ENCODE measurements around the gene KCNA10. TPM values are rescaled to one million over a fixed set of nuclear protein-coding genes. Genes with fewer than 3 reads are reported as not detected.

The KCNA10 gene
- not detected for polyA plus RNA-seq (2013, experiment 1 of 2)
- polyA plus RNA-seq (2013, experiment 2 of 2), result not detected

DNA sequence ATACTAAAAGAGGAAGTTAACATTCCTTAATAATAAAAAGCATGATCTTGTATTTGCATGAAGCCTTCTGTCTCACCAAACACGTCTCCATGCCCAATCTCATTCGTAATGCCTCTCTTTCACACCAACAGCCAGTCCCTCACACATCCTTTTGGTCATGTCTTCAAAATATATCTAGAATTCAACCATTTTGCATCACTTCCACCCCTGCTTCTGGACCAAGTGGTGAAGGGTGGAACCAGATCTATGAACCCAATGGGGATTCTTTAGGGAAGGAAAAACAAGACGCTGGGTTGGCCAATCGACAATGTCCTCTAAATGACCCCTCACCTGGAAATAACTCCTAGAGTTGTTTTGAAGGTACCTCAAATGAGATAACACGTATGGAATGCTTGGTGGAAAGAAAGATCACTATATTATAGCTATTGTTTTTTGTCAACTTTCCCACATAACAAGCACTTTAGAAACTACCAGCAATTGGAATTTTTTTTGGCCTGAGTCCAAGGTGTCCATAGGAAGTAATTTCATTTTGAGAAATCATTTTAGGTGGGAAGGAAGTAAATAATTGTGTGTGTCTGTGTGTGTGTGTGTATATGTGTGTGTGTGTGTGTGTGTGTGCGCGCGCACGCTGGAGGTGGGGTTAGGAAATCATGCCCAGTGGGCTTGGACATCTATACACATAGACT lies at the start of gene KCNA10:
TSS of gene KCNA10 (minus strand) at position 51 of the 686 bp plus-strand sequence. CDS start 388 bp downstream, outside the sequence.
- Histone ChIP-seq H3K18ac (ENCODE audit: low read depth in 1 of 2, low read length in 2 of 2) (no peak within 1 kb of the TSS), H2AFZ (ENCODE audit: low read depth, low read length) (no peak within 1 kb of the TSS), H2AK5ac (ENCODE audit: low read length, severe bottlenecking) (no peak within 1 kb of the TSS), H3K27ac (ENCODE audit: low read length, poor library complexity, severe bottlenecking) (no peak within 1 kb of the TSS), H3K27me3 (ENCODE audit: control insufficient read depth in 1 of 2, insufficient read depth in 1 of 2, low read length in 2 of 2) (peaks cover 26 to 66% of the 10 kb centered on the region in 2 experiments), H3K79me1 (replicated peaks; ENCODE audit: low read length, poor library complexity, severe bottlenecking) (no peaks in the 10 kb centered on the region), H3K14ac (ENCODE audit: low read length in 2 of 2) (no peak within 1 kb of the TSS), H3K9ac (ENCODE audit: low read length) (no peak within 1 kb of the TSS), H3K9me3 (ENCODE audit: control insufficient read depth, low read length) (no peaks in the 10 kb centered on the region), H3K4me1 (ENCODE audit: control insufficient read depth, insufficient read depth, low read depth, low read length) (no peaks in the 10 kb centered on the region), H3K4ac (ENCODE audit: low read depth in 1 of 2, low read length in 2 of 2) (no peak within 1 kb of the TSS), H2BK15ac (ENCODE audit: low read depth, poor library complexity, severe bottlenecking) (no peak within 1 kb of the TSS), H4K8ac (ENCODE audit: low read length) (no peak within 1 kb of the TSS), H3K4me2 (ENCODE audit: low read length, poor library complexity, severe bottlenecking) (no peak within 1 kb of the TSS), H3K4me3 (ENCODE audit: insufficient read depth in 1 of 2, low read depth in 1 of 2, low read length in 2 of 2) (no peak within 1 kb of the TSS), H2BK12ac (ENCODE audit: low read length in 2 of 2) (no peak within 1 kb of the TSS), H4K91ac (ENCODE audit: low read length) (no peak within 1 kb of the TSS), H2BK120ac (ENCODE audit: low read depth, low read length) (no peak within 1 kb of the TSS), H3K36me3 (ENCODE audit: control insufficient read depth in 1 of 2, insufficient read depth in 2 of 2, low read depth in 1 of 2, low read length in 2 of 2) (no peaks in the 10 kb centered on the region), H3K23ac (ENCODE audit: low read length in 2 of 2) (no peak within 1 kb of the TSS), H2BK5ac (ENCODE audit: low read depth, low read length, poor library complexity, severe bottlenecking) (no peak within 1 kb of the TSS)
- WGBS, result 54% methylated on average over 3 of the region's 9 CpGs
- no peak for DNase-seq

DNA sequence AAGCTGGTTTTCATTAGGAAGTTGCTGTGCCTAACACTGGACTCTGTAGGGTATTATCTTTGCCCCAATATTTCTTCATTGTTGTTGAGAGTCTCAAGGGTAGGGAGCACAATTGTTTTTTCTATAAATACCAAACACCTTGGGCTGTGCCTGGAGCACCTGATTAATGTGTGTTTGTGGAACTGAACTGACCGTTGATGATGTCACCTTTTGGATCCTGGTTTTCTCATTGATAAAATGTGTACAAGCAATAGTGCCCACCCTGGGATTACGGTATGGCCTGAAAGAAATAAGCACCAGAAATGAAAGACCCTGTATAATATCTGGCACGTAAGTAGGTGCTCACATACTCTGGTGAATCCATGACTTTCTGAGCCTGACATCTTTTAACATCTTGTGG lies 47.9 kb upstream of the KCNA10 start:
- Histone ChIP-seq H2AK5ac (ENCODE audit: low read length, severe bottlenecking) (no peak overlapping the region), H2BK15ac (ENCODE audit: low read depth, poor library complexity, severe bottlenecking) (no peak overlapping the region), H2BK5ac (ENCODE audit: low read depth, low read length, poor library complexity, severe bottlenecking) (no peak overlapping the region), H3K18ac (ENCODE audit: low read depth in 1 of 2, low read length in 2 of 2) (no peak overlapping the region), H2BK120ac (ENCODE audit: low read depth, low read length) (no peak overlapping the region), H3K36me3 (ENCODE audit: control insufficient read depth in 1 of 2, insufficient read depth in 2 of 2, low read depth in 1 of 2, low read length in 2 of 2) (no peaks in the 10 kb centered on the region), H3K4me2 (ENCODE audit: low read length, poor library complexity, severe bottlenecking) (no peak overlapping the region), H3K23ac (ENCODE audit: low read length in 2 of 2) (no peak overlapping the region), H3K9ac (ENCODE audit: low read length) (no peak overlapping the region), H3K79me1 (replicated peaks; ENCODE audit: low read length, poor library complexity, severe bottlenecking) (no peaks in the 10 kb centered on the region), H4K8ac (ENCODE audit: low read length) (no peak overlapping the region), H2BK12ac (ENCODE audit: low read length in 2 of 2) (no peak overlapping the region), H3K4me1 (ENCODE audit: control insufficient read depth, insufficient read depth, low read depth, low read length) (no peaks in the 10 kb centered on the region), H3K14ac (ENCODE audit: low read length in 2 of 2) (no peak overlapping the region), H3K27me3 (ENCODE audit: control insufficient read depth in 1 of 2, insufficient read depth in 1 of 2, low read length in 2 of 2) (peaks cover 11 to 64% of the 10 kb centered on the region in 2 experiments), H2AFZ (ENCODE audit: low read depth, low read length) (no peak overlapping the region), H4K91ac (ENCODE audit: low read length) (no peak overlapping the region), H3K27ac (ENCODE audit: low read length, poor library complexity, severe bottlenecking) (no peak overlapping the region), H3K4me3 (ENCODE audit: insufficient read depth in 1 of 2, low read depth in 1 of 2, low read length in 2 of 2) (no peak overlapping the region), H3K9me3 (ENCODE audit: control insufficient read depth, low read length) (no peaks in the 10 kb centered on the region), H3K4ac (ENCODE audit: low read depth in 1 of 2, low read length in 2 of 2) (no peak overlapping the region)
- DNase-seq, result no peak
- WGBS, result 70% methylated on average over 3 of the region's 3 CpGs

DNA sequence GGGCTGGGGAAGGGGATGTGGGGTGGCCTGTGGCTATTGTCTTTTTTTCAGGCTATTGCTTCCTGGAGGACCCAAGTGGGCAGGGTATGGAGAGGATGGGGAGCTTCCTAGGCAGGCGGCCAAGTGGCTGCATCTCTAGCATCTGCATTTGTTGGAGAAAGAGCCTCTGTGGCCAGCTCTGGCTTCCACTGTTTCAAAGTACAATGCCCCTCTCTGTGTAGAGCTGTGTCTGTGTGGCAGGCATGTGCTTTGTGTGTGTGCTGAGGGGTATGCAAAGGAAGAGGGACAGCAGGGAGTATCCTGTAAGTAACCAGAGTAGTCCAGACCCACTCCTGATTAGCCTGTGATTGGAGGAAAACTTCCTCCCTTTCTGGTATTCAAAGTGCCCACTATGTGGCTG lies 46.6 kb upstream of the KCNA10 start:
- H2BK15ac ChIP-seq (ENCODE audit: low read depth, poor library complexity, severe bottlenecking), result no peak overlapping the region
- no peak overlapping the region for H4K91ac ChIP-seq (ENCODE audit: low read length)
- no peak overlapping the region for H3K27ac ChIP-seq (ENCODE audit: low read length, poor library complexity, severe bottlenecking)
- no peaks in the 10 kb centered on the region for H3K4me1 ChIP-seq (ENCODE audit: control insufficient read depth, insufficient read depth, low read depth, low read length)
- H3K9ac ChIP-seq (ENCODE audit: low read length), result no peak overlapping the region
- no peak overlapping the region for H3K14ac ChIP-seq (ENCODE audit: low read length in 2 of 2)
- H3K23ac ChIP-seq (ENCODE audit: low read length in 2 of 2), result no peak overlapping the region
- WGBS, result 95% methylated on average over 1 of the region's 1 CpG
- no peak overlapping the region for H2AFZ ChIP-seq (ENCODE audit: low read depth, low read length)
- H2BK120ac ChIP-seq (ENCODE audit: low read depth, low read length), result no peak overlapping the region
- H3K36me3 ChIP-seq (ENCODE audit: control insufficient read depth in 1 of 2, insufficient read depth in 2 of 2, low read depth in 1 of 2, low read length in 2 of 2), result no peaks in the 10 kb centered on the region
- no peak overlapping the region for H3K18ac ChIP-seq (ENCODE audit: low read depth in 1 of 2, low read length in 2 of 2)
- no peaks in the 10 kb centered on the region for H3K9me3 ChIP-seq (ENCODE audit: control insufficient read depth, low read length)
- no peak overlapping the region for H2AK5ac ChIP-seq (ENCODE audit: low read length, severe bottlenecking)
- H3K79me1 ChIP-seq (replicated peaks; ENCODE audit: low read length, poor library complexity, severe bottlenecking), result no peaks in the 10 kb centered on the region
- H4K8ac ChIP-seq (ENCODE audit: low read length), result no peak overlapping the region
- H2BK12ac ChIP-seq (ENCODE audit: low read length in 2 of 2), result no peak overlapping the region
- DNase-seq, result no peak
- H3K4me3 ChIP-seq (ENCODE audit: insufficient read depth in 1 of 2, low read depth in 1 of 2, low read length in 2 of 2), result no peak overlapping the region
- H3K4me2 ChIP-seq (ENCODE audit: low read length, poor library complexity, severe bottlenecking), result no peak overlapping the region
- H2BK5ac ChIP-seq (ENCODE audit: low read depth, low read length, poor library complexity, severe bottlenecking), result no peak overlapping the region
- H3K4ac ChIP-seq (ENCODE audit: low read depth in 1 of 2, low read length in 2 of 2), result no peak overlapping the region
- peaks cover 13 to 66% of the 10 kb centered on the region in 2 experiments for H3K27me3 ChIP-seq (ENCODE audit: control insufficient read depth in 1 of 2, insufficient read depth in 1 of 2, low read length in 2 of 2)

DNA sequence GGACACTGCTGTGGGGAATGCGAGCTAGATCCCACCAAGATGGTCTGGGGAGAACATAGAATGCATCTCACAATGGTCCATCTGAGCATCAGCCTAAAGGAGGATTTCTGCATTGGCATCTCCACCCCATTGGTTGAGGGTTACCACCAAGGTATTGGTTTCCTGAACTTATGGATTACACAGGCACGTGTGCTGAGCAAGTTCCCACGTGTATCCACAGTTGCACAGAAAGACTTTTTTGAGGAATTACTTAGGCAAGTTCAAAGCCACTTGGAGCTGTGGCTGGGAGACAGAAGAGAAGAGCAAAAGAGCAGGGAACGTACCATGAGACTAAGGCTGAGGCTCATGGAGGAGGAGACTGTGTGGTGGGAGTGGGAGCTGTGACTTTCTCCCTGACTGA lies 44.1 kb upstream of the KCNA10 start:
- Histone ChIP-seq H3K4me3 (ENCODE audit: insufficient read depth in 1 of 2, low read depth in 1 of 2, low read length in 2 of 2) (no peak overlapping the region), H2AFZ (ENCODE audit: low read depth, low read length) (no peak overlapping the region), H2BK120ac (ENCODE audit: low read depth, low read length) (no peak overlapping the region), H2BK15ac (ENCODE audit: low read depth, poor library complexity, severe bottlenecking) (no peak overlapping the region), H2BK12ac (ENCODE audit: low read length in 2 of 2) (no peak overlapping the region), H4K91ac (ENCODE audit: low read length) (no peak overlapping the region), H3K4me1 (ENCODE audit: control insufficient read depth, insufficient read depth, low read depth, low read length) (no peaks in the 10 kb centered on the region), H3K27ac (ENCODE audit: low read length, poor library complexity, severe bottlenecking) (no peak overlapping the region), H4K8ac (ENCODE audit: low read length) (no peak overlapping the region), H3K4me2 (ENCODE audit: low read length, poor library complexity, severe bottlenecking) (no peak overlapping the region), H2AK5ac (ENCODE audit: low read length, severe bottlenecking) (no peak overlapping the region), H3K4ac (ENCODE audit: low read depth in 1 of 2, low read length in 2 of 2) (no peak overlapping the region), H3K9me3 (ENCODE audit: control insufficient read depth, low read length) (no peaks in the 10 kb centered on the region), H3K18ac (ENCODE audit: low read depth in 1 of 2, low read length in 2 of 2) (no peak overlapping the region), H2BK5ac (ENCODE audit: low read depth, low read length, poor library complexity, severe bottlenecking) (no peak overlapping the region), H3K36me3 (ENCODE audit: control insufficient read depth in 1 of 2, insufficient read depth in 2 of 2, low read depth in 1 of 2, low read length in 2 of 2) (no peaks in the 10 kb centered on the region), H3K23ac (ENCODE audit: low read length in 2 of 2) (no peak overlapping the region), H3K27me3 (ENCODE audit: control insufficient read depth in 1 of 2, insufficient read depth in 1 of 2, low read length in 2 of 2) (peaks cover 13 to 70% of the 10 kb centered on the region in 2 experiments), H3K14ac (ENCODE audit: low read length in 2 of 2) (no peak overlapping the region), H3K79me1 (replicated peaks; ENCODE audit: low read length, poor library complexity, severe bottlenecking) (no peaks in the 10 kb centered on the region), H3K9ac (ENCODE audit: low read length) (no peak overlapping the region)
- no peak for DNase-seq
- WGBS, result 77% methylated on average over 4 of the region's 4 CpGs

Data from mesenchymal stem cell (in vitro differentiated cells and primary cell).